HepG2 (cell line): Measurements from ENCODE around the gene SECTM1. TPM values are rescaled to one million over a fixed set of nuclear protein-coding genes. Genes with fewer than 3 reads are reported as not detected.

Experiments used
- HNRNPUL1 ChIP-seq: fragments of 200-400 bp; formaldehyde crosslinking; IDR thresholded peaks from 2 replicates; pipeline ENCODE4 v1.6.1; 2017; ENCODE audit warnings: low read depth, mild to moderate bottlenecking, low read length, moderate library complexity
- MBD4 ChIP-seq: IDR thresholded peaks from 2 replicates; pipeline ENCODE4 v1.6.1; 2012; ENCODE audit warnings: low read length, inconsistent platforms, borderline replicate concordance
- SNAPC2 ChIP-seq: sonication (generic); formaldehyde crosslinking; IDR thresholded peaks from 2 replicates; pipeline ENCODE4 v1.8.1; 2022; ENCODE audit warnings: mild to moderate bottlenecking, missing genetic modification reagents
- ZNF589 ChIP-seq: sonication (generic); formaldehyde crosslinking; conservative IDR thresholded peaks from 2 replicates; pipeline ENCODE4 v1.8.0; 2022; ENCODE audit warnings: mild to moderate bottlenecking, moderate library complexity, missing genetic modification reagents
- polyA plus RNA-seq, 8 experiments: library from polyadenylated mRNA; depleted of rRNA in 3 of 8; stranded (reverse) in 7 of 8; unstranded in 1 of 8; fragments of >200 nt; fragmentation: Illumina TruSeq in 4 of 8; extraction: Trizol in 4 of 8; gene quantifications; 2 replicates each; pipeline versions ENCODE4 v1.2.1 to v1.2.3, GENCODE V29; 2011 to 2016; ENCODE audit warnings: low read depth in 4 of 8, missing spikeins in 1 of 8, mixed read lengths in 1 of 8; ENCODE audit not compliant: insufficient read depth in 1 of 8
- total RNA-seq, 5 experiments: library from RNA; depleted of rRNA; stranded (reverse); fragments of >200 nt; fragmentation: Illumina TruSeq; extraction: Trizol; gene quantifications; 2 replicates each; pipeline ENCODE4 v1.2.3, GENCODE V29; 2016; ENCODE audit warnings: low read depth in 1 of 5
- TF ChIP-seq, protein P1 (sequence below): sonication (generic); formaldehyde crosslinking; IDR thresholded peaks from one replicate; pipeline ENCODE4 v1.5.1; 2020; ENCODE audit warnings: mild to moderate bottlenecking, missing genetic modification reagents; ENCODE audit errors: not compliant biosample characterization
- TF ChIP-seq, protein P2 (sequence below): sonication (generic); formaldehyde crosslinking; IDR thresholded peaks from 2 replicates; pipeline ENCODE4 v1.5.0; 2020; ENCODE audit warnings: mild to moderate bottlenecking, missing genetic modification reagents, moderate library complexity
- TF ChIP-seq, protein P3 (sequence below): sonication (generic); formaldehyde crosslinking; IDR thresholded peaks from 2 replicates; pipeline ENCODE4 v1.9.0; 2021; ENCODE audit warnings: mild to moderate bottlenecking, missing genetic modification reagents

Gene SECTM1
- total and polyA plus RNA-seq, 2 of the 13 experiments (the other 11 are each of a cell fraction or from before 2014, with no cell fraction given): 3.5 to 5.3 TPM

DNA sequence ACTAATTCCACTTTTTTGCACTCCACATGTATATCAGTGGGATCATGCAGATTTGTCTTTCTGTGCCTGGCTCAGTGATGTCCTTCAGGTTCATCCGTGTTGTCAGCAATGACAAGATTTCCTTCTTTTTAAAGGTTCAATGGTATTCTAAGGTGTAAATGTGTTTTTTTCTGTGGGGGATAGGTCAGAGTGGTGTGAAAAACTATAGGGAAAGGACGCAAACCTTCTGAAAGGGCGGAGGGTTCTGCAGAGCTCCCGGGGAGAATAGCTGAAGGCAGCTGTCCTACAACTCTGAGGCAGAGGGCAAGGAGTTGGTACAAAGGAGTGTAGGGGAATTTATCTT is 38.1 kb downstream of the SECTM1 start (continued):
- TF ChIP-seq, protein P1, sequence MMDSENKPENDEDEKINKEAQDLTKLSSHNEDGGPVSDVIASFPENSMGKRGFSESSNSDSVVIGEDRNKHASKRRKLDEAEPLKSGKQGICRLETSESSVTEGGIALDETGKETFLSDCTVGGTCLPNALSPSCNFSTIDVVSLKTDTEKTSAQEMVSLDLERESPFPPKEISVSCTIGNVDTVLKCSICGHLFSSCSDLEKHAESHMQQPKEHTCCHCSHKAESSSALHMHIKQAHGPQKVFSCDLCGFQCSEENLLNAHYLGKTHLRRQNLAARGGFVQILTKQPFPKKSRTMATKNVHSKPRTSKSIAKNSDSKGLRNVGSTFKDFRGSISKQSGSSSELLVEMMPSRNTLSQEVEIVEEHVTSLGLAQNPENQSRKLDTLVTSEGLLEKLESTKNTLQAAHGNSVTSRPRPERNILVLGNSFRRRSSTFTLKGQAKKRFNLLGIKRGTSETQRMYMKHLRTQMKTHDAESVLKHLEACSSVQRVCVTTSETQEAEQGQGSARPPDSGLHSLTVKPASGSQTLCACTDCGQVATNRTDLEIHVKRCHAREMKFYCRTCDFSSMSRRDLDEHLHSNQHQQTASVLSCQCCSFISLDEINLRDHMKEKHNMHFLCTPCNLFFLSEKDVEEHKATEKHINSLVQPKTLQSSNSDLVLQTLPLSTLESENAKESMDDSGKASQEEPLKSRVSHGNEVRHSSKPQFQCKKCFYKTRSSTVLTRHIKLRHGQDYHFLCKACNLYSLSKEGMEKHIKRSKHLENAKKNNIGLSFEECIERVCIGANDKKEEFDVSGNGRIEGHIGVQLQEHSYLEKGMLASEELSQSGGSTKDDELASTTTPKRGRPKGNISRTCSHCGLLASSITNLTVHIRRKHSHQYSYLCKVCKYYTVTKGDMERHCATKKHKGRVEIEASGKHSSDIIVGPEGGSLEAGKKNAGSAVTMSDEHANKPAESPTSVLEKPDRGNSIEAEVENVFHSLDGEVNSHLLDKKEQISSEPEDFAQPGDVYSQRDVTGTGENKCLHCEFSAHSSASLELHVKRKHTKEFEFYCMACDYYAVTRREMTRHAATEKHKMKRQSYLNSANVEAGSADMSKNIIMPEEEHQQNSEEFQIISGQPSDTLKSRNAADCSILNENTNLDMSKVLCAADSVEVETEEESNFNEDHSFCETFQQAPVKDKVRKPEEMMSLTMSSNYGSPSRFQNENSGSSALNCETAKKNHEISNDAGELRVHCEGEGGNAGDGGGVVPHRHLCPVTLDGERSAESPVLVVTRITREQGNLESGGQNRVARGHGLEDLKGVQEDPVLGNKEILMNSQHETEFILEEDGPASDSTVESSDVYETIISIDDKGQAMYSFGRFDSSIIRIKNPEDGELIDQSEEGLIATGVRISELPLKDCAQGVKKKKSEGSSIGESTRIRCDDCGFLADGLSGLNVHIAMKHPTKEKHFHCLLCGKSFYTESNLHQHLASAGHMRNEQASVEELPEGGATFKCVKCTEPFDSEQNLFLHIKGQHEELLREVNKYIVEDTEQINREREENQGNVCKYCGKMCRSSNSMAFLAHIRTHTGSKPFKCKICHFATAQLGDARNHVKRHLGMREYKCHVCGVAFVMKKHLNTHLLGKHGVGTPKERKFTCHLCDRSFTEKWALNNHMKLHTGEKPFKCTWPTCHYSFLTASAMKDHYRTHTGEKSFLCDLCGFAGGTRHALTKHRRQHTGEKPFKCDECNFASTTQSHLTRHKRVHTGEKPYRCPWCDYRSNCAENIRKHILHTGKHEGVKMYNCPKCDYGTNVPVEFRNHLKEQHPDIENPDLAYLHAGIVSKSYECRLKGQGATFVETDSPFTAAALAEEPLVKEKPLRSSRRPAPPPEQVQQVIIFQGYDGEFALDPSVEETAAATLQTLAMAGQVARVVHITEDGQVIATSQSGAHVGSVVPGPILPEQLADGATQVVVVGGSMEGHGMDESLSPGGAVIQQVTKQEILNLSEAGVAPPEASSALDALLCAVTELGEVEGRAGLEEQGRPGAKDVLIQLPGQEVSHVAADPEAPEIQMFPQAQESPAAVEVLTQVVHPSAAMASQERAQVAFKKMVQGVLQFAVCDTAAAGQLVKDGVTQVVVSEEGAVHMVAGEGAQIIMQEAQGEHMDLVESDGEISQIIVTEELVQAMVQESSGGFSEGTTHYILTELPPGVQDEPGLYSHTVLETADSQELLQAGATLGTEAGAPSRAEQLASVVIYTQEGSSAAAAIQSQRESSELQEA (CRISPR knock-in tag): no peak
- TF ChIP-seq, protein P2, sequence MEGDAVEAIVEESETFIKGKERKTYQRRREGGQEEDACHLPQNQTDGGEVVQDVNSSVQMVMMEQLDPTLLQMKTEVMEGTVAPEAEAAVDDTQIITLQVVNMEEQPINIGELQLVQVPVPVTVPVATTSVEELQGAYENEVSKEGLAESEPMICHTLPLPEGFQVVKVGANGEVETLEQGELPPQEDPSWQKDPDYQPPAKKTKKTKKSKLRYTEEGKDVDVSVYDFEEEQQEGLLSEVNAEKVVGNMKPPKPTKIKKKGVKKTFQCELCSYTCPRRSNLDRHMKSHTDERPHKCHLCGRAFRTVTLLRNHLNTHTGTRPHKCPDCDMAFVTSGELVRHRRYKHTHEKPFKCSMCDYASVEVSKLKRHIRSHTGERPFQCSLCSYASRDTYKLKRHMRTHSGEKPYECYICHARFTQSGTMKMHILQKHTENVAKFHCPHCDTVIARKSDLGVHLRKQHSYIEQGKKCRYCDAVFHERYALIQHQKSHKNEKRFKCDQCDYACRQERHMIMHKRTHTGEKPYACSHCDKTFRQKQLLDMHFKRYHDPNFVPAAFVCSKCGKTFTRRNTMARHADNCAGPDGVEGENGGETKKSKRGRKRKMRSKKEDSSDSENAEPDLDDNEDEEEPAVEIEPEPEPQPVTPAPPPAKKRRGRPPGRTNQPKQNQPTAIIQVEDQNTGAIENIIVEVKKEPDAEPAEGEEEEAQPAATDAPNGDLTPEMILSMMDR (CRISPR knock-in tag): no peak
- TF ChIP-seq HNRNPUL1 (no peak), ZNF589 (no peak), SNAPC2 (CRISPR knock-in tag) (0 out of 2 replicates have a peak, but pooled peaks have one; percentile 23), MBD4 (no peak)
- TF ChIP-seq, protein P3, sequence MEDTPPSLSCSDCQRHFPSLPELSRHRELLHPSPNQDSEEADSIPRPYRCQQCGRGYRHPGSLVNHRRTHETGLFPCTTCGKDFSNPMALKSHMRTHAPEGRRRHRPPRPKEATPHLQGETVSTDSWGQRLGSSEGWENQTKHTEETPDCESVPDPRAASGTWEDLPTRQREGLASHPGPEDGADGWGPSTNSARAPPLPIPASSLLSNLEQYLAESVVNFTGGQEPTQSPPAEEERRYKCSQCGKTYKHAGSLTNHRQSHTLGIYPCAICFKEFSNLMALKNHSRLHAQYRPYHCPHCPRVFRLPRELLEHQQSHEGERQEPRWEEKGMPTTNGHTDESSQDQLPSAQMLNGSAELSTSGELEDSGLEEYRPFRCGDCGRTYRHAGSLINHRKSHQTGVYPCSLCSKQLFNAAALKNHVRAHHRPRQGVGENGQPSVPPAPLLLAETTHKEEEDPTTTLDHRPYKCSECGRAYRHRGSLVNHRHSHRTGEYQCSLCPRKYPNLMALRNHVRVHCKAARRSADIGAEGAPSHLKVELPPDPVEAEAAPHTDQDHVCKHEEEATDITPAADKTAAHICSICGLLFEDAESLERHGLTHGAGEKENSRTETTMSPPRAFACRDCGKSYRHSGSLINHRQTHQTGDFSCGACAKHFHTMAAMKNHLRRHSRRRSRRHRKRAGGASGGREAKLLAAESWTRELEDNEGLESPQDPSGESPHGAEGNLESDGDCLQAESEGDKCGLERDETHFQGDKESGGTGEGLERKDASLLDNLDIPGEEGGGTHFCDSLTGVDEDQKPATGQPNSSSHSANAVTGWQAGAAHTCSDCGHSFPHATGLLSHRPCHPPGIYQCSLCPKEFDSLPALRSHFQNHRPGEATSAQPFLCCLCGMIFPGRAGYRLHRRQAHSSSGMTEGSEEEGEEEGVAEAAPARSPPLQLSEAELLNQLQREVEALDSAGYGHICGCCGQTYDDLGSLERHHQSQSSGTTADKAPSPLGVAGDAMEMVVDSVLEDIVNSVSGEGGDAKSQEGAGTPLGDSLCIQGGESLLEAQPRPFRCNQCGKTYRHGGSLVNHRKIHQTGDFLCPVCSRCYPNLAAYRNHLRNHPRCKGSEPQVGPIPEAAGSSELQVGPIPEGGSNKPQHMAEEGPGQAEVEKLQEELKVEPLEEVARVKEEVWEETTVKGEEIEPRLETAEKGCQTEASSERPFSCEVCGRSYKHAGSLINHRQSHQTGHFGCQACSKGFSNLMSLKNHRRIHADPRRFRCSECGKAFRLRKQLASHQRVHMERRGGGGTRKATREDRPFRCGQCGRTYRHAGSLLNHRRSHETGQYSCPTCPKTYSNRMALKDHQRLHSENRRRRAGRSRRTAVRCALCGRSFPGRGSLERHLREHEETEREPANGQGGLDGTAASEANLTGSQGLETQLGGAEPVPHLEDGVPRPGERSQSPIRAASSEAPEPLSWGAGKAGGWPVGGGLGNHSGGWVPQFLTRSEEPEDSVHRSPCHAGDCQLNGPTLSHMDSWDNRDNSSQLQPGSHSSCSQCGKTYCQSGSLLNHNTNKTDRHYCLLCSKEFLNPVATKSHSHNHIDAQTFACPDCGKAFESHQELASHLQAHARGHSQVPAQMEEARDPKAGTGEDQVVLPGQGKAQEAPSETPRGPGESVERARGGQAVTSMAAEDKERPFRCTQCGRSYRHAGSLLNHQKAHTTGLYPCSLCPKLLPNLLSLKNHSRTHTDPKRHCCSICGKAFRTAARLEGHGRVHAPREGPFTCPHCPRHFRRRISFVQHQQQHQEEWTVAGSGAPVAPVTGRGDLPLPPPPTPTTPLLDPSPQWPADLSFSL (CRISPR knock-in tag): no peak
